Urinary bladder (tissue), 4 donors: ENCODE results near the gene THOC6. TPM values are rescaled to one million over a fixed set of nuclear protein-coding genes. Genes with fewer than 3 reads are reported as not detected.
A peak's percentile ranks its signal among the peaks of the same experiment; 100 is the strongest.

Source experiments
- DNase-seq: peaks from one replicate; pipeline ENCODE4 v3.0.0-alpha.2; 2015; ENCODE audit errors: extremely low spot score
- H3K27ac ChIP-seq: one replicate; pipeline ENCODE4 v1.5.1; 2013; ENCODE audit warnings: low read depth, mild to moderate bottlenecking, moderate library complexity
- H3K36me3 ChIP-seq: one replicate; pipeline ENCODE4 v1.6.1; 2013; ENCODE audit warnings: mild to moderate bottlenecking, moderate library complexity; ENCODE audit not compliant: insufficient read depth
- H3K4me1 ChIP-seq: one replicate; pipeline ENCODE4 v1.6.1; 2013; ENCODE audit warnings: mild to moderate bottlenecking, moderate library complexity; ENCODE audit not compliant: insufficient read depth
- H3K4me3 ChIP-seq: one replicate; pipeline ENCODE4 v1.5.1; 2013; ENCODE audit warnings: low read depth, low read length
- WGBS: extraction: QIAGEN DNeasy Blood & Tissue Kit; methylation state at CpG from one replicate; pipeline ENCODE4 v1.1.7; 2013; 5-methylcytosine and 5-hydroxymethylcytosine counted together
- polyA plus RNA-seq: library from polyadenylated mRNA; stranded (reverse); fragments of 200-250 nt; gene quantifications from one replicate; pipeline ENCODE4 v1.2.3, GENCODE V29; 2013
- total RNA-seq: library from RNA; depleted of rRNA; stranded (reverse); fragments of >200 nt; gene quantifications from one replicate; pipeline ENCODE4 v1.2.3, GENCODE V29; 2014
- donor health status: healthy with polysubstance abuse.
- donor health status: healthy.

THOC6 gene
- total and polyA plus RNA-seq, 2 donors, result 9.8 to 22.8 TPM

- DNase-seq, result no peak
- Histone ChIP-seq H3K36me3 (no peaks in the 10 kb centered on the region), H3K4me1 (no peaks in the 10 kb centered on the region), H3K4me3 (no peak overlapping the region), H3K27ac (no peak overlapping the region)
- WGBS, result 83% methylated on average over 6 of the region's 6 CpGs
These were observed 8.9 kb upstream of the THOC6 start for GRCh38 chr16:3014971-3015370.

GRCh38 chr16:3015865-3016521, 7.8 kb upstream of the THOC6 start:
- no peak overlapping the region for H3K4me3 ChIP-seq
- no peak overlapping the region for H3K27ac ChIP-seq
- H3K36me3 ChIP-seq, result no peaks in the 10 kb centered on the region
- H3K4me1 ChIP-seq, result no peaks in the 10 kb centered on the region
- no peak for DNase-seq
- 84% methylated on average over 13 of the region's 13 CpGs for WGBS

- H3K36me3 ChIP-seq, result no peaks in the 10 kb centered on the region
- H3K4me1 ChIP-seq, result peaks cover 2% of the 10 kb centered on the region
- DNase-seq, result no peak
- no peak overlapping the region for H3K4me3 ChIP-seq
- 44% methylated on average over 20 of the region's 20 CpGs for WGBS
- no peak overlapping the region for H3K27ac ChIP-seq
These were observed 6.5 kb upstream of the THOC6 start for GRCh38 chr16:3017344-3017743.

DNA sequence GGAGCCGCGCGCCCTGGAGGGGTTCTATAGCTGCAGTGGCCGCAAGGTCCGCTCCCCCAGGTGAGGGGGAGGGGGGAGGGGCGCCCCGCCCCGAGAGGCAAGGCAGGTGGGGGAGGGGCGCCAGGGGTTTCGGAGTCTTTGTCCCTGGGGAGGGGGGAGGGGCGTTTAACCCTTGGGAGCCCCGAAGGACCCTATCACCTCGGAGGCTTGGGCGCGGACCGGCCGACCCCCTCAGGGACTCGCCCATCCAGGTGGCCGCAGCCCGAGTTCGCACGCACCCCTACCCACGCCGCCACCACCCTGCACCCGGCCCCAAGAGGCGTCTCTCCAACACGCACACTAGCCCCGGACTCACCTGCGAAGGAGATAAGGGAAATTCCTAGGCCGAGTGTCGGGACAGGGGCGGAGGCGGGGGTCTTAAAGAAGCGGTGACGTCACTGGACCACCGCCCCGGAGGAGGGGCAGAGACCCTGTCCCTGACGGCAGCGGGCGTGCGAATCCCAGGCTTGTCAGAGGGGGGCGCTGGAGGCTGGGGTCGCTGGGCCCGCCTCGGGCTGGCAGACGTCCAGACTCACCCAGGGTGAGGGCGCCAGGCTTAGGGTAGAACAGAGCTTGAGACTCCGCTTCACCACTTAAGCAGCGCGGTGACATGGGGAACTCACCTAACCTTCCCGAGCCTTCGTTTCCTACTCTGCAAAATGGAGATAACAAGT, 5.9 kb upstream of the THOC6 start, which contains the start of gene CLDN6:
Gene CLDN6, minus strand, starts transcription at position 390 of the 713 bp plus-strand sequence. CDS start 2,162 bp downstream, outside the sequence.
- H3K27ac ChIP-seq, result no peak within 1 kb of the TSS
- no peak for DNase-seq
- peaks cover 2% of the 10 kb centered on the region for H3K4me1 ChIP-seq
- no peaks in the 10 kb centered on the region for H3K36me3 ChIP-seq
- H3K4me3 ChIP-seq, result no peak within 1 kb of the TSS
- 5% methylated on average over 52 of the region's 52 CpGs for WGBS

DNA sequence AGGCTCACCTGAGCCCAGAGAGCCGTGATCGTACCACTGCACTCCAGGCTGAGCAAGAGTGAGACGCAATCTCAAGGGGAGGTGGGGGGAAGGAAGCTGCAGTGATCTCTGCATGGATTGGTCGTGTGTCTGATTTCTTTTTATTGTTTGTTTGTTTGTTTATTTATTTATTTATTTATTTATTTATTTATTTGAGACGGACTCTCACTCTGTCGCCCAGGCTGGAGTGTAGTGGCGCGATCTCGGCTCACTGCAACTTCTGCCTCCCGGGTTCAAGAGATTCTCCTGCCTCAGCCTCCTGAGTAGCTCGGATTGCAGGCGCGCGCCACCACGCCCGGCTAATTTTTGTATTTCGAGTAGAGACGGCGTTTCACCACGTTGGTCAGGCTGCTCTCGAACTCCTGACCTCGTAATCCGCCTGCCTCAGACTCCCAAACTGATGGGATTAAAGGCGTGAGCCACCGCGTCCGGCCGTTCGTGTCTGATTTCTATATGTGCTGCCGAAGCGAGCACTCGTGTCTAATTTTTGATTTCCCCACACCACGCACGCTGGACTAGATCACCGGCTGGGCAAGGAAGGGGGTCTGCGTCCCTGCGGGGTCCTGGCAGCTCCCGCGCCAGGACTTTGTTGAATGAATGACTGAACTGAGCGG, 4.1 kb upstream of the THOC6 start:
- no peak for DNase-seq
- H3K36me3 ChIP-seq, result no peaks in the 10 kb centered on the region
- WGBS, result 29% methylated on average over 40 of the region's 40 CpGs
- H3K4me3 ChIP-seq, result peak overlapping the region; percentile 48
- H3K27ac ChIP-seq, result no peak overlapping the region
- H3K4me1 ChIP-seq, result peaks cover 2% of the 10 kb centered on the region

- Histone ChIP-seq H3K4me3 (peak within 1 kb of the TSS; percentile 48), H3K36me3 (no peaks in the 10 kb centered on the region), H3K4me1 (peaks cover 2% of the 10 kb centered on the region), H3K27ac (peak within 1 kb of the TSS; percentile 89)
- under 1% methylated on average over 49 of the region's 49 CpGs for WGBS
- DNase-seq, result no peak
These were observed 3.6 kb upstream of the THOC6 start, which contains the start of gene TNFRSF12A for GRCh38 chr16:3020247-3020603. Gene TNFRSF12A (plus strand): TSS chr16:3020368. CDS start chr16:3020398, 30 bp downstream.

- DNase-seq, result no peak
- Histone ChIP-seq H3K27ac (peak overlapping the region; percentile 89), H3K36me3 (no peaks in the 10 kb centered on the region), H3K4me1 (peaks cover 2% of the 10 kb centered on the region), H3K4me3 (peak overlapping the region; percentile 48)
- under 1% methylated on average over 57 of the region's 57 CpGs for WGBS
These were observed 3.0 kb upstream of the THOC6 start for GRCh38 chr16:3020604-3021448.

GRCh38 chr16:3021449-3022207, 2.2 kb upstream of the THOC6 start:
- no peak for DNase-seq
- Histone ChIP-seq H3K4me3 (peak overlapping the region; percentile 48), H3K36me3 (no peaks in the 10 kb centered on the region), H3K4me1 (peaks cover 2% of the 10 kb centered on the region), H3K27ac (peak overlapping the region; percentile 89)
- 6% methylated on average over 25 of the region's 25 CpGs for WGBS

DNA sequence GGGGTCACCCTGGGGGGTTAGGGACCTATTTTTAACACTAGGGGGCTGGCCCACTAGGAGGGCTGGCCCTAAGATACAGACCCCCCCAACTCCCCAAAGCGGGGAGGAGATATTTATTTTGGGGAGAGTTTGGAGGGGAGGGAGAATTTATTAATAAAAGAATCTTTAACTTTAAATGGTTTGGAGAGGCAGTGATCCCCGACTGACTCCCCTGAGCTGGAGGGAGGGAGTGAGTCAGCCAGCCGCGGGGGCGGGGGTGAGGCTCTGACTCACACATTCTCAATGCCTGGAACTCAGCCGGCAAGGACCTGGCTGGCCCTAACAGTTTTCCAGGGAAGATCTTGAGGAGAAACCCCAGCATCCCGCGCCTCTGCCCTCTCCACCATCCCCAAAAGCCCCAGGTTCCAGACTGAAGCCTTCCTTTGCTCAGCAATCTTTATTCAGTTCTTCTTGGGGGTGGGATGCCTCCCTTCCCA, 1.6 kb upstream of the THOC6 start:
- Histone ChIP-seq H3K4me1 (peaks cover 2% of the 10 kb centered on the region), H3K27ac (peak overlapping the region; percentile 89), H3K36me3 (no peaks in the 10 kb centered on the region), H3K4me3 (no peak overlapping the region)
- WGBS, result 5% methylated on average over 8 of the region's 8 CpGs
- peak; percentile 77 for DNase-seq

DNA sequence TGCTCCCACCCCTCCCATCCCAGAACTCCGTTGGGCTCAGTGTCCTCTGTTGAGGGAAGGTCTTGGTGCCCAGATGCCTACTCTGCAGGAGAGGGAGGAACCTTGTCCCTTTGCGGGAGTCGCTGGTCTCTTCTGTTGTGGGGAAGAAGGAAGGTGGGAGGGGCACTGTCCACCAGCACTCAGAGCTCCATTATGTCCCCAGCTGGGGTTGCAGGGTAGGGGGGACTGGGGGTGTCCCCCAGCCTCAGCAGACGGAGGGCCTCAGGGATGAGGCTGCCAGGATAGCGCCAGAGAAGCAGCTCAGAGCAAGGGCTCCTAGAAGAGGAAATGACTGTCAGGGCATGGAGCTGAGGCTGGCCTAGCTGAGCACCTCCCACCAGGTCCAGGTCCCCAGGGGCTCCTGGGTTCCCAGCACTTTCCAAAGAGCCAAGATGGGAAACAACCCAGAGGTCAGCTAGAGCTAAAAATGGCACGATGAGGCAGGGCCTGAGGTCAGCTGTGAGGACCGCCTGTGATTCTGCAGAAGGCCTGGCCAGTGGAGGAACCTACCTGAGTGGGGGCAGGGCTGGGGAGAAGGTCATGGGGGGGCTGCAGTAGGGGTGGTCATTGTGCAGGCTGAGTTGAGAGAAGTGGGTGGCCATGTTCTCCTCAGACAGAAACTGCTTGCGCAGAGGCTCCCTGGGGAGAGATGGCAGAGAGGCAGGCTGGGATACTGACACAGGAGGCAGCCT, 986 bp upstream of the THOC6 start:
- no peak for DNase-seq
- H3K27ac ChIP-seq, result peak overlapping the region; percentile 90
- peaks cover 2% of the 10 kb centered on the region for H3K4me1 ChIP-seq
- WGBS, result 25% methylated on average over 8 of the region's 8 CpGs
- peak overlapping the region; percentile 50 for H3K4me3 ChIP-seq
- no peaks in the 10 kb centered on the region for H3K36me3 ChIP-seq

DNA sequence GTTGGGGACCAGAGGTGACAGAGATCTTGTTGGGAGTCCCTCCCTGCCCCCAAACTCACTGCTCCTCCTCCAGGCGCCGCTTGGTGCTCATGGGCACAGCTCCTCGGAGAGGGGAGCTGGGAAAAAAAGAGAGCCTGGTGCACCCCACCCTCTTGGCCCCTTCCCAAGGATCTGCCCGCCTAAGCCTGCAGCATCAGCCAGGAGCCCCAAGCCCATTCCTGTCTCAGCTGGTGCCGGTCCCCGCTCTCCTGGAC, 493 bp upstream of the THOC6 start:
- Histone ChIP-seq H3K36me3 (no peaks in the 10 kb centered on the region), H3K27ac (peak overlapping the region; percentile 90), H3K4me1 (peaks cover 2% of the 10 kb centered on the region), H3K4me3 (peak overlapping the region; percentile 50)
- DNase-seq, result no peak
- 14% methylated on average over 6 of the region's 6 CpGs for WGBS
